ENCODE measurements around the gene SLC49A4.

- TF ChIP-seq CTCF (IDR thresholded peaks at IDR 0.05) (no peak), ZFX (IDR thresholded peaks at IDR 0.05; ENCODE audit: borderline replicate concordance) (no peak)
Observed at GRCh38 chr3:122873741-122874515, 79.1 kb downstream of the SLC49A4 start.
